ENCODE measurements around the gene LRRK2. TPM values are rescaled to one million over a fixed set of nuclear protein-coding genes. Genes with fewer than 3 reads are reported as not detected.
"Not testable (repeated sequence)": the region's sequence is repeated elsewhere in the genome, so short reads cannot be mapped to it uniquely, and the experiment has no call there.

Gene LRRK2
- total and polyA plus RNA-seq, 8 donors, result 2.9 to 28.1 (median 4.6) TPM

DNA sequence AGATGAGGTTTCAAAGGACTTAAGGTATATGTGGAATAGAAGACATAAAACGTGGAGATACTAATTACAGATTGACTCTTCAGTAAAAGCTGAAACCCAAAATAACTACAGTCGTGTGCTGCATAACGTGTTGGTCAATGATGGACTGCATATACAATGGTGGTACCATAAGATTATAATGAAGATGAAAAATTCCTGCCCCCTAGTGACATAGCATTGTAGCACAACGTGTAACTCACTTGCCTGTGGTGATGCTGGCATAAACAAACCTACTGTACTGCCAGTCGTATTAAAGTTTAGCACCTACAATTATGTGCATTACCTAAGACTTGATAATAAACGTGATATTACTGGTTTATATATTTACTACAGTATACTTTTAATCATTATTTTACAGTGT lies 150.3 kb downstream of the LRRK2 start:
- no peak for TF ChIP-seq POLR2A (IDR thresholded peaks at IDR 0.05)
- no peak for TF ChIP-seq POLR2AphosphoS5 (IDR thresholded peaks at IDR 0.05)
- no peak for TF ChIP-seq EP300 (IDR thresholded peaks at IDR 0.05)
- TF ChIP-seq, protein P1, sequence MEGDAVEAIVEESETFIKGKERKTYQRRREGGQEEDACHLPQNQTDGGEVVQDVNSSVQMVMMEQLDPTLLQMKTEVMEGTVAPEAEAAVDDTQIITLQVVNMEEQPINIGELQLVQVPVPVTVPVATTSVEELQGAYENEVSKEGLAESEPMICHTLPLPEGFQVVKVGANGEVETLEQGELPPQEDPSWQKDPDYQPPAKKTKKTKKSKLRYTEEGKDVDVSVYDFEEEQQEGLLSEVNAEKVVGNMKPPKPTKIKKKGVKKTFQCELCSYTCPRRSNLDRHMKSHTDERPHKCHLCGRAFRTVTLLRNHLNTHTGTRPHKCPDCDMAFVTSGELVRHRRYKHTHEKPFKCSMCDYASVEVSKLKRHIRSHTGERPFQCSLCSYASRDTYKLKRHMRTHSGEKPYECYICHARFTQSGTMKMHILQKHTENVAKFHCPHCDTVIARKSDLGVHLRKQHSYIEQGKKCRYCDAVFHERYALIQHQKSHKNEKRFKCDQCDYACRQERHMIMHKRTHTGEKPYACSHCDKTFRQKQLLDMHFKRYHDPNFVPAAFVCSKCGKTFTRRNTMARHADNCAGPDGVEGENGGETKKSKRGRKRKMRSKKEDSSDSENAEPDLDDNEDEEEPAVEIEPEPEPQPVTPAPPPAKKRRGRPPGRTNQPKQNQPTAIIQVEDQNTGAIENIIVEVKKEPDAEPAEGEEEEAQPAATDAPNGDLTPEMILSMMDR (IDR thresholded peaks at IDR 0.05), result no peak
- Histone ChIP-seq H3K4me3 (no peak overlapping the region), H3K9me3 (no peaks in the 10 kb centered on the region), H3K27ac (no peak overlapping the region), H3K36me3 (no peaks in the 10 kb centered on the region), H3K4me1 (no peaks in the 10 kb centered on the region), H3K27me3 (no peaks in the 10 kb centered on the region)
- intact Hi-C loops (cut with DNase I; ENCODE audit: low total_unique reads), result no loop called here
- no peak for DNase-seq
- 64 to 73% (median 69%) methylated on average over 6 of the region's 6 CpGs for WGBS, 5 donors

DNA sequence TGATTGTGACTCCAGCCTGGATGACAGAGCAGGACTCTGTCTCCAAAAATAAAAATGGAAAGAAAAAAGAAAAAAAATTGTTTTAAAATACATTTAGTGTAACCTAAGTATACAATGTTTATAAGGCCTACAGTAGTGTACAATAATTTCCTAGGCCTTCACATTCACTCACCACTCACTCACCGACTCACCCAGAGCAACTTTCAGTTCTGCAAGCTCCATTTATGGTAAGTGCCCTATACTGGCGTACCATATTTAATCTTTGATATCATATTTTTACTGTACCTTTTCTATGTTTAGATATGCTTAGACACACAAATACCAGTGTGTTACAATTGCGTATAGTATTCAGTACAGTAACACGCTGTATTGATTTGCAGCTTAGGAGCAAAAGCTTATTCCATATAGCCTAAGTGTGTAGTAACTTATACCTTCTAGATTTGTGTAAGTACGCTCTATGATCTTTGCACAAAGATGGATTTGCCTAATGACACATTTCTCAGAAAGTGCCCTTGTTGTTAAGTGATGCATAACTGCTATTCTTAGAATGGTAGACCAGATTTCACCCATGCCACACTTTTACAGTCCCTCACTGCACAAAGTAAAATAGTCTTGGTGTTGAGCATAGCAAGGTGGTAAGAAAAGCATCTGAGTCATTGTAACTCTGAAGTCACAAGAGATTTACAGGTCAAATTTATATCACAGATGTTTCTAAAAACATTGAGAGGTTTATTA lies 151.9 kb downstream of the LRRK2 start:
- no peak for TF ChIP-seq EP300 (IDR thresholded peaks at IDR 0.05)
- WGBS, 5 donors, result 90 to 95% (median 91%) methylated on average over 5 of the region's 5 CpGs

DNA sequence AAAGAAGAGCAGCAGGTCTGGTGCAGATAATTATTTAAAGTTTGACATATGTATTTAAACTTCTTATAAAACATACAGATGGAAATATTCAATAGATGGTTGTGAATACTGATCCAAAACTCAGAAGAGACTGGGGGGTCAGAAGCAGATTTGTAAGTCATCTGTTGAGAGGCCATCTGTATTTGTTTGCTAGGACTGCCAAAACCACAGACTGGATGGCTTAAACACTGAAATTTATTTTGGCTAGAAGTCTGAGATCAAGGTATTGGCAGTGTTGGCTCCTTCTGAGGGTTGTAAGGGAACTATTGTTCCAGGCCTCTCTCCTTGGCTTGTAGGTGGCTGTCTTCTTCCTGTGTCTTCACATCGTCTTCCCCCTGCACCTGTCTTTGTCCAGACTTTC lies 153.9 kb downstream of the LRRK2 start:
- Histone ChIP-seq H3K27me3 (no peaks in the 10 kb centered on the region), H3K4me1 (no peaks in the 10 kb centered on the region), H3K9me3 (no peaks in the 10 kb centered on the region), H3K36me3 (no peaks in the 10 kb centered on the region), H3K27ac (no peak overlapping the region), H3K4me3 (no peak overlapping the region)
- no peak for DNase-seq
- TF ChIP-seq, protein P1 (IDR thresholded peaks at IDR 0.05), result no peak
- intact Hi-C loops (cut with DNase I; ENCODE audit: low total_unique reads), result no loop called here
- 26 to 77% (median 44%) methylated on average over 1 of the region's 1 CpG for WGBS, 5 donors

More for the DNA sequence above, 151.9 kb downstream of the LRRK2 start:
- DNase-seq, result no peak
- H3K27me3 ChIP-seq, result no peaks in the 10 kb centered on the region
- H3K27ac ChIP-seq, result no peak overlapping the region
- no peak overlapping the region for H3K4me3 ChIP-seq
- intact Hi-C loops (cut with DNase I; ENCODE audit: low total_unique reads), result no loop called here
- H3K36me3 ChIP-seq, result no peaks in the 10 kb centered on the region
- H3K9me3 ChIP-seq, result no peaks in the 10 kb centered on the region
- H3K4me1 ChIP-seq, result no peaks in the 10 kb centered on the region

DNA sequence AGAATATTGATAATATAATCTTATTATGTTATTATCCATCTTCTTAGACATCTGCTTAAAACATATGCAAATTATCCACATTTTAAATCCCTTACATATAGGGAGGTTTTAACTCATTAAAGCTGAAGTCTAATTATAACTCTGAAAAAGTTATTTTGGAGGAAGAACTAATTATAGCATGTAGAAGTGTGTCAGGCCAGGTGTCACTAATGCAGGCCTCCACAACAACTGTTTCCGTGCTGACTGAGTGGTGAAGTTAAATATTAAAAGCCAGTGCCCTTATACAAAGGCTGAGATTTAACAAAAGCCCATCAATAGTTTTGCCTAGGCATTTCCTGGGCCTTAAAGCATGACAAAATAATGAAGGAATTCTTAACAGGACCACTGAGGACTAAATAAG lies 157.4 kb downstream of the LRRK2 start:
- H3K4me1 ChIP-seq, result no peaks in the 10 kb centered on the region
- TF ChIP-seq POLR2AphosphoS5 (IDR thresholded peaks at IDR 0.05) (no peak), POLR2A (IDR thresholded peaks at IDR 0.05) (no peak), EP300 (IDR thresholded peaks at IDR 0.05) (no peak)
- TF ChIP-seq, protein P1 (IDR thresholded peaks at IDR 0.05), result no peak
- no peaks in the 10 kb centered on the region for H3K9me3 ChIP-seq
- WGBS, 5 donors, result 37 to 56% (median 56%) methylated on average over 1 of the region's 1 CpG
- intact Hi-C loops (cut with DNase I; ENCODE audit: low total_unique reads), result no loop called here
- no peak overlapping the region for H3K27ac ChIP-seq
- H3K4me3 ChIP-seq, result no peak overlapping the region
- H3K27me3 ChIP-seq, result no peaks in the 10 kb centered on the region
- H3K36me3 ChIP-seq, result no peaks in the 10 kb centered on the region
- DNase-seq, result no peak

DNA sequence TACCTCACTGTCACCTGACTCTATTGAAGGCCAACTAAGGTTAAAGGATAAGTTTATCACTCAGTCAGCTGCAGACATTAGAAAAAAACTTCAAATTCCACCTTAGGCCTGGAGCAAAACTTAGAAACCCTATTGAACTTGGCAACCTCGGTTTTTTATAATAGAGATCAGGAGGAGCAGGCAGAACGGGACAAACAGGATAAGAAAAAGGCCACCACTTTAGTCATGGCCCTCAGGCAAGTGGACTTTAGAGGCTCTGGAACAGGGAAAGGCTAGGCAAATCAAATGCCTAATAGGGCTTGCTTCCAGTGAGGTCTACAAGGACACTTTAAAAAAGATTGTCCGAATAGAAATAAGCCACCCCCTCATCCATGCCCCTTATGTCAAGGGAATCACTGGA lies 162.5 kb downstream of the LRRK2 start:
- intact Hi-C loops (cut with DNase I; ENCODE audit: low total_unique reads); H3K27ac ChIP-seq; H3K9me3 ChIP-seq; H3K4me1 ChIP-seq; H3K36me3 ChIP-seq; H3K27me3 ChIP-seq; DNase-seq; H3K4me3 ChIP-seq: not testable (repeated sequence)
- 52 to 83% (median 74%) methylated on average over 3 of the region's 3 CpGs for WGBS, 5 donors

Data from stomach (tissue), 9 donors.